ENCODE data around the gene PPP1R26. TPM values are rescaled to one million over a fixed set of nuclear protein-coding genes. Genes with fewer than 3 reads are reported as not detected.
A peak's percentile ranks its signal among the peaks of the same experiment; 100 is the strongest.

Gene PPP1R26
- total and polyA plus RNA-seq, 2 of the 13 experiments (the other 11 are each of a cell fraction or from before 2014, with no cell fraction given): 8.6 to 11.6 TPM

- 0 out of 2 replicates have a peak, but pooled peaks have one; percentile 40 for TF ChIP-seq RERE (CRISPR knock-in tag; IDR thresholded peaks at IDR 0.05; ENCODE audit: low read depth)
- no peak for TF ChIP-seq TBX3 (IDR thresholded peaks at IDR 0.05; ENCODE audit: borderline replicate concordance)
- TF ChIP-seq MLX (CRISPR knock-in tag; IDR thresholded peaks at IDR 0.05): no peak
- TF ChIP-seq GRHL1 (CRISPR knock-in tag; conservative IDR thresholded peaks at IDR 0.05): no peak
- TF ChIP-seq, protein P1, sequence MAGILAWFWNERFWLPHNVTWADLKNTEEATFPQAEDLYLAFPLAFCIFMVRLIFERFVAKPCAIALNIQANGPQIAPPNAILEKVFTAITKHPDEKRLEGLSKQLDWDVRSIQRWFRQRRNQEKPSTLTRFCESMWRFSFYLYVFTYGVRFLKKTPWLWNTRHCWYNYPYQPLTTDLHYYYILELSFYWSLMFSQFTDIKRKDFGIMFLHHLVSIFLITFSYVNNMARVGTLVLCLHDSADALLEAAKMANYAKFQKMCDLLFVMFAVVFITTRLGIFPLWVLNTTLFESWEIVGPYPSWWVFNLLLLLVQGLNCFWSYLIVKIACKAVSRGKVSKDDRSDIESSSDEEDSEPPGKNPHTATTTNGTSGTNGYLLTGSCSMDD (CRISPR knock-in tag; IDR thresholded peaks at IDR 0.05): no peak
- TF ChIP-seq, protein P2, sequence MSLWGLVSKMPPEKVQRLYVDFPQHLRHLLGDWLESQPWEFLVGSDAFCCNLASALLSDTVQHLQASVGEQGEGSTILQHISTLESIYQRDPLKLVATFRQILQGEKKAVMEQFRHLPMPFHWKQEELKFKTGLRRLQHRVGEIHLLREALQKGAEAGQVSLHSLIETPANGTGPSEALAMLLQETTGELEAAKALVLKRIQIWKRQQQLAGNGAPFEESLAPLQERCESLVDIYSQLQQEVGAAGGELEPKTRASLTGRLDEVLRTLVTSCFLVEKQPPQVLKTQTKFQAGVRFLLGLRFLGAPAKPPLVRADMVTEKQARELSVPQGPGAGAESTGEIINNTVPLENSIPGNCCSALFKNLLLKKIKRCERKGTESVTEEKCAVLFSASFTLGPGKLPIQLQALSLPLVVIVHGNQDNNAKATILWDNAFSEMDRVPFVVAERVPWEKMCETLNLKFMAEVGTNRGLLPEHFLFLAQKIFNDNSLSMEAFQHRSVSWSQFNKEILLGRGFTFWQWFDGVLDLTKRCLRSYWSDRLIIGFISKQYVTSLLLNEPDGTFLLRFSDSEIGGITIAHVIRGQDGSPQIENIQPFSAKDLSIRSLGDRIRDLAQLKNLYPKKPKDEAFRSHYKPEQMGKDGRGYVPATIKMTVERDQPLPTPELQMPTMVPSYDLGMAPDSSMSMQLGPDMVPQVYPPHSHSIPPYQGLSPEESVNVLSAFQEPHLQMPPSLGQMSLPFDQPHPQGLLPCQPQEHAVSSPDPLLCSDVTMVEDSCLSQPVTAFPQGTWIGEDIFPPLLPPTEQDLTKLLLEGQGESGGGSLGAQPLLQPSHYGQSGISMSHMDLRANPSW (CRISPR knock-in tag; IDR thresholded peaks at IDR 0.05; ENCODE audit: borderline replicate concordance): no peak; the same call in 1 of the 2 replicates
- TF ChIP-seq ZC3H13 (CRISPR knock-in tag; IDR thresholded peaks at IDR 0.05): peak; percentile 63; the same call in 1 of the 2 replicates
- TF ChIP-seq MBNL3 (CRISPR knock-in tag; conservative IDR thresholded peaks at IDR 0.05): no peak
- TF ChIP-seq RARG (CRISPR knock-in tag; IDR thresholded peaks at IDR 0.05; ENCODE audit: low read depth): no peak
- peak; percentile 85 for TF ChIP-seq ZNF639 (CRISPR knock-in tag; conservative IDR thresholded peaks at IDR 0.05)
- no peak for TF ChIP-seq ZNF383 (CRISPR knock-in tag; IDR thresholded peaks at IDR 0.05; ENCODE audit: borderline replicate concordance)
- peak; percentile 84 for TF ChIP-seq ZNF556 (CRISPR knock-in tag; IDR thresholded peaks at IDR 0.05; ENCODE audit: borderline replicate concordance)
- no peak for TF ChIP-seq SRSF1 (optimal IDR thresholded peaks at IDR 0.05; ENCODE audit: low read depth, low read length)
- peak; percentile 69 for TF ChIP-seq RBM39 (IDR thresholded peaks at IDR 0.05; ENCODE audit: low read depth, low read length, poor library complexity, severe bottlenecking)
Observed at GRCh38 chr9:135500525-135501260, 21.1 kb downstream of the PPP1R26 start, which contains the start of gene MRPS2 (continued).

Measured in HepG2 (cell line).